HL-60 (cell line): ENCODE results near the gene CAMSAP3.

Experiments used
- POLR2AphosphoS5 ChIP-seq: IDR thresholded peaks from 2 replicates; pipeline ENCODE4 v1.6.1; 2012; ENCODE audit warnings: low read depth
- TF ChIP-seq, protein P1 (sequence below): IDR thresholded peaks from one replicate; pipeline ENCODE4 v1.5.1; 2011; ENCODE audit warnings: low read length, control low read depth, inconsistent platforms; ENCODE audit not compliant: insufficient read depth

DNA sequence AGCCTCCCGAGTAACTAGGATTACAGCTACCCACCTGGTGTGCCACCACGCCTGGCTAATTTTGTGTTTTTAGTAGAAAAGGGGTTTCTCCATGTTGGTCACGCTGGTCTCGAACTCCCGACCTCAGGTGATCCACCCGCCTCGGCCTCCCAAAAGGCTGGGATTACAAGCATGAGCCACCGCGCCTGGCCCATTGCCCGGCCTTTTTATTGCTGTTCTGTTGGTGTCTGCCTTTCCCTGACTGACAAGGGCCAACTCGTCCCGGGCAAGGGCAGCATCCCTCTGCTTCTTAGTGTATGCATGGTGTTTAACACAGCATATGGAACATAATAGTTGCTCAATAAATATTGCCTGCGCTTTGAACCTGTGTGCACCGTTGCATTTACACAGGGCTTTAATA lies 67.0 kb downstream of the CAMSAP3 start:
- no peak for TF ChIP-seq POLR2AphosphoS5
- TF ChIP-seq, protein P1, sequence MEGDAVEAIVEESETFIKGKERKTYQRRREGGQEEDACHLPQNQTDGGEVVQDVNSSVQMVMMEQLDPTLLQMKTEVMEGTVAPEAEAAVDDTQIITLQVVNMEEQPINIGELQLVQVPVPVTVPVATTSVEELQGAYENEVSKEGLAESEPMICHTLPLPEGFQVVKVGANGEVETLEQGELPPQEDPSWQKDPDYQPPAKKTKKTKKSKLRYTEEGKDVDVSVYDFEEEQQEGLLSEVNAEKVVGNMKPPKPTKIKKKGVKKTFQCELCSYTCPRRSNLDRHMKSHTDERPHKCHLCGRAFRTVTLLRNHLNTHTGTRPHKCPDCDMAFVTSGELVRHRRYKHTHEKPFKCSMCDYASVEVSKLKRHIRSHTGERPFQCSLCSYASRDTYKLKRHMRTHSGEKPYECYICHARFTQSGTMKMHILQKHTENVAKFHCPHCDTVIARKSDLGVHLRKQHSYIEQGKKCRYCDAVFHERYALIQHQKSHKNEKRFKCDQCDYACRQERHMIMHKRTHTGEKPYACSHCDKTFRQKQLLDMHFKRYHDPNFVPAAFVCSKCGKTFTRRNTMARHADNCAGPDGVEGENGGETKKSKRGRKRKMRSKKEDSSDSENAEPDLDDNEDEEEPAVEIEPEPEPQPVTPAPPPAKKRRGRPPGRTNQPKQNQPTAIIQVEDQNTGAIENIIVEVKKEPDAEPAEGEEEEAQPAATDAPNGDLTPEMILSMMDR = no peak
